Upper lobe of right lung (tissue), 1 donor: ENCODE data around the gene OR4Q2. TPM values are rescaled to one million over a fixed set of nuclear protein-coding genes. Genes with fewer than 3 reads are reported as not detected.
"Not testable (repeated sequence)": the region's sequence is repeated elsewhere in the genome, so short reads cannot be mapped to it uniquely, and the experiment has no call there.

Experiments
- ATAC-seq: fragments of 200-7000 bp; cut with Tn5 transposase; one replicate; pipeline ENCODE4 v1.9.1; 2020; ENCODE audit warnings: mild to moderate bottlenecking, moderate library complexity
- DNase-seq: peaks from one replicate; pipeline ENCODE4 v3.0.0-alpha.2; 2020
- H3K27ac ChIP-seq: fragments of 200-600 bp; one replicate; pipeline ENCODE4 v1.8.0; 2022
- H3K27me3 ChIP-seq: fragments of 200-600 bp; one replicate; pipeline ENCODE4 v1.8.0; 2022; ENCODE audit warnings: mild to moderate bottlenecking
- H3K36me3 ChIP-seq: fragments of 200-600 bp; one replicate; pipeline ENCODE4 v1.8.0; 2022
- H3K4me1 ChIP-seq: fragments of 200-600 bp; one replicate; pipeline ENCODE4 v1.8.0; 2022
- H3K4me3 ChIP-seq: fragments of 200-600 bp; one replicate; pipeline ENCODE4 v1.8.0; 2022; ENCODE audit warnings: mild to moderate bottlenecking
- H3K9me3 ChIP-seq: fragments of 200-600 bp; one replicate; pipeline ENCODE4 v1.8.0; 2022
- CTCF ChIP-seq: fragments of 200-600 bp; IDR thresholded peaks from one replicate; pipeline ENCODE4 v1.8.0; 2022; ENCODE audit warnings: antibody characterized with exemption
- intact Hi-C: fragments of 100-400 bp; cut with DNase I; formaldehyde crosslinking; loops from one replicate; pipeline ENCODE4 v1.11.0; 2022
- long read RNA-seq: library from polyadenylated mRNA; unstranded; transcript quantifications from one replicate; pipeline ENCODE4 v2.0.0, GENCODE V29; 2021
- total RNA-seq: library from RNA; stranded (reverse); fragmentation: NEBNext Ultra II Directional; extraction: Animal tissue kit (Norgen Biotek cat#: 25700); gene quantifications from one replicate; pipeline ENCODE4 v1.2.1, GENCODE V29; 2021
- donor health status: DM: no; HTN: yes; CAD: no; lungs with severe emphysema.

The OR4Q2 gene
- total RNA-seq: not detected
- long read RNA-seq: 0 reads

- Histone ChIP-seq H3K4me1 (no peaks in the 10 kb centered on the region), H3K4me3 (no peak within 1 kb of the TSS), H3K27ac (no peak within 1 kb of the TSS), H3K36me3 (no peaks in the 10 kb centered on the region), H3K27me3 (no peaks in the 10 kb centered on the region), H3K9me3 (no peaks in the 10 kb centered on the region)
- DNase-seq (no peak), ATAC-seq (no peak)
- no peak for TF ChIP-seq CTCF
- intact Hi-C loops: no loop called here
These were observed at the start of gene OR4Q2 for GRCh38 chr14:20001863-20002262. Gene OR4Q2, plus strand, starts transcription at chr14:20002163.

DNA sequence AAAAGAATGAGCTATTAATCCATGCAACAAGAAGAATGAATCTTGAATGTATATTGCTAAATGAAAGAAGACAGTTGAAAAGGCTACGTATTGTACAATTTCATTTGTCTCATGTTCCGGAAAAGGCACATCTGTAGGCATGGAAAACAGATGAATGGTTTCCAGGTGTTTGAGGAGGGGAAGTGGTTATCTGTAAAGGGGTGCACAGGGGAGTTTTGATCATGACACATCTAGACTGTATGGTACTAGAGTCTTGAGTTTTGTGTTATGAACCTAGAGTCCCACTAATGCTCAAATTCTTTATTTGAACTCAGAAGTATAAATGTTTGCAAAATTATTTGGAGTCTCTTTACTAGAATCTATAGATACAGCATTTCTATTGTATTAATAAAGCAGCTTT, 32.2 kb upstream of the OR4Q2 start:
- H3K4me3 ChIP-seq, H3K4me1 ChIP-seq, H3K27ac ChIP-seq, ATAC-seq, intact Hi-C loops, DNase-seq, H3K27me3 ChIP-seq, H3K9me3 ChIP-seq, H3K36me3 ChIP-seq: not testable (repeated sequence)

GRCh38 chr14:19974844-19975243, 27.1 kb upstream of the OR4Q2 start:
- Histone ChIP-seq H3K4me3 (no peak overlapping the region), H3K4me1 (no peaks in the 10 kb centered on the region), H3K27ac (no peak overlapping the region), H3K27me3 (no peaks in the 10 kb centered on the region), H3K36me3 (no peaks in the 10 kb centered on the region), H3K9me3 (no peaks in the 10 kb centered on the region)
- no peak for TF ChIP-seq CTCF
- ATAC-seq: no peak
- intact Hi-C loops: no loop called here
- DNase-seq: no peak

- no peak for TF ChIP-seq CTCF
- intact Hi-C loops: no loop called here
- ATAC-seq: no peak
These were observed 26.7 kb upstream of the OR4Q2 start, which contains the start of gene OR4K15 for GRCh38 chr14:19975291-19975690. Gene OR4K15, plus strand, starts transcription at chr14:19975591. Its CDS starts 0 bp downstream, at chr14:19975591.

GRCh38 chr14:19993438-19993837, 8.5 kb upstream of the OR4Q2 start:
- TF ChIP-seq CTCF: no peak

More at GRCh38 chr14:19975291-19975690, 26.7 kb upstream of the OR4Q2 start, which contains the start of gene OR4K15:
- Histone ChIP-seq H3K4me1 (no peaks in the 10 kb centered on the region), H3K9me3 (no peaks in the 10 kb centered on the region), H3K27me3 (no peaks in the 10 kb centered on the region), H3K27ac (no peak within 1 kb of the TSS), H3K36me3 (no peaks in the 10 kb centered on the region), H3K4me3 (no peak within 1 kb of the TSS)
- DNase-seq: no peak

GRCh38 chr14:20002319-20002718, 356 bp downstream of the OR4Q2 start:
- intact Hi-C loops: no loop called here
- Histone ChIP-seq H3K27ac (no peak overlapping the region), H3K4me1 (no peaks in the 10 kb centered on the region), H3K4me3 (no peak overlapping the region), H3K9me3 (no peaks in the 10 kb centered on the region), H3K27me3 (no peaks in the 10 kb centered on the region), H3K36me3 (no peaks in the 10 kb centered on the region)
- no peak for TF ChIP-seq CTCF
- peak; percentile 34 for ATAC-seq
- DNase-seq: no peak

More at GRCh38 chr14:19993438-19993837, 8.5 kb upstream of the OR4Q2 start:
- Histone ChIP-seq H3K4me1 (no peaks in the 10 kb centered on the region), H3K27ac (no peak overlapping the region), H3K4me3 (no peak overlapping the region), H3K9me3 (no peaks in the 10 kb centered on the region), H3K27me3 (no peaks in the 10 kb centered on the region), H3K36me3 (no peaks in the 10 kb centered on the region)
- no peak for DNase-seq
- no peak for ATAC-seq
- intact Hi-C loops: no loop called here
